Testis (tissue), 3 donors: Measurements from ENCODE around the gene SESTD1. TPM values are rescaled to one million over a fixed set of nuclear protein-coding genes. Genes with fewer than 3 reads are reported as not detected.
A peak's percentile ranks its signal among the peaks of the same experiment; 100 is the strongest.
"Not testable (repeated sequence)": the region's sequence is repeated elsewhere in the genome, so short reads cannot be mapped to it uniquely, and the experiment has no call there.

Source experiments
- DNase-seq: peaks from one replicate; pipeline ENCODE4 v3.0.0-alpha.2; 2019
- H3K27ac ChIP-seq, 2 donors: fragments of 200-600 bp; sonication (generic); one replicate each; pipeline ENCODE4 v1.5.1; 2019
- H3K27me3 ChIP-seq: fragments of 200-600 bp; sonication (generic); one replicate; pipeline ENCODE4 v1.5.1; 2019
- H3K36me3 ChIP-seq: fragments of 200-600 bp; sonication (generic); one replicate; pipeline ENCODE4 v1.5.1; 2017; ENCODE audit warnings: low read depth; ENCODE audit errors: missing control alignments
- H3K4me1 ChIP-seq: fragments of 200-600 bp; sonication (generic); one replicate; pipeline ENCODE4 v1.5.1; 2019
- H3K4me3 ChIP-seq, 2 donors: fragments of 200-600 bp; sonication (generic); one replicate each; pipeline ENCODE4 v1.5.1; 2017 to 2019
- H3K9me3 ChIP-seq: fragments of 200-600 bp; sonication (generic); one replicate; pipeline ENCODE4 v1.5.1; 2017
- POLR2A ChIP-seq: fragments of 450-650 bp; IDR thresholded peaks from one replicate; pipeline ENCODE4 v1.6.1; 2017; ENCODE audit warnings: antibody characterized with exemption, mild to moderate bottlenecking, moderate library complexity
- WGBS, 2 donors: methylation state at CpG; one replicate each; pipeline ENCODE4 v1.1.5; 2018; 5-methylcytosine and 5-hydroxymethylcytosine counted together
- intact Hi-C: fragments of 100-400 bp; cut with DNase I; formaldehyde crosslinking; loops from one replicate; pipeline ENCODE4 v1.15.1; 2023; ENCODE audit warnings: low total_unique reads
- polyA plus RNA-seq: library from polyadenylated mRNA; stranded (reverse); fragments of 350-450 nt; fragmentation: Illumina TruSeq; extraction: RNeasy Lipid Tissue Mini Kit (QIAGEN cat#74804); gene quantifications from one replicate; pipeline ENCODE4 v1.2.3, GENCODE V29; 2014; ENCODE audit warnings: low read depth, low replicate concordance; ENCODE audit not compliant: insufficient read depth
- total RNA-seq, 2 donors: library from RNA; depleted of rRNA; stranded (reverse); fragments of >200 nt; gene quantifications; one replicate each; pipeline ENCODE4 v1.2.3, GENCODE V29; 2016
- TF ChIP-seq, protein P1 (sequence below), 3 experiments: fragments of 450-650 bp in 2 of 3; fragments of 200-600 bp in 1 of 3; sonication (generic) in 1 of 3; IDR thresholded peaks; one replicate each; pipeline ENCODE4 v1.5.1; 2016 to 2019; ENCODE audit warnings: antibody characterized with exemption in 3 of 3, mild to moderate bottlenecking in 2 of 3, moderate library complexity in 1 of 3

Gene SESTD1
- total and polyA plus RNA-seq, 3 donors from 2014 or later: 50.0 to 94.5 (median 56.1) TPM

DNA sequence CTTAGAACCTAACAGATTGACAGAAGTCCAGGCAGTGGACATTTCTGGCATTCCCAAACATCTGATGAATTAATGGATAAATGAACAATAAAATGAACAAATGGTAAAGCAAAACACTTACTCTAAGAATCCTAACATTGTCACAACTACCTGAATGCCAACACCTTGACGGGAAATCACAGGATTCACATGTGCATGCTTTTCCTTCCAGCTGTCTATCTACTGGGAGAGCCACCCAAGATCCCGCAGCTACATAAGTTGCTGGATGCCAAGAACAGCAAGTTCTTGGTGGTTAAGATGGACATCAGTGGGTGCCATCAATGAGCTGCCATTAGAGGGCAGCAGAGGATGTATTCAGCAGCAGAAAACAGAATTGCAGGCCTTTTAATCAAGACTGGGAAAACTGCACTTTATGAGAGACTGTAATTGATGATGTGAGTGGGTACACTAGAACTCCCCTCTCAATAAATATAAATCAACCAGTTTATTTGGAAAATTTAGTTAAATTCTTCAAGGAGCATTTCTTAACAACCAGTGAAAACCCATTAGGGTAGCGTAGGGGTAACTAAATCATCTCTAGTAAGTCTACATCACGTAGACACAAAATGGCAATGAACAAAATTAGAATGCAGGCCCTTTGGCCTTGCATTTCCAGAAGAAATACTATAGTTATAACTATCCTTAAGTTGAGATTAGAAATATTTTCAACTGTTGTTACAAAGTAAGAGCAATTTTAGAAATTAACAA lies 45.6 kb downstream of the SESTD1 start:
- H3K4me3 ChIP-seq: no peak overlapping the region
- no peaks in the 10 kb centered on the region for H3K9me3 ChIP-seq
- peak; percentile 90 for DNase-seq
- 65 to 66% methylated on average over 4 of the region's 4 CpGs for WGBS, 2 donors
- H3K27ac ChIP-seq: no peak overlapping the region
- H3K36me3 ChIP-seq: no peaks in the 10 kb centered on the region
- intact Hi-C loops: no loop called here
- no peaks in the 10 kb centered on the region for H3K4me1 ChIP-seq
- TF ChIP-seq, protein P1, sequence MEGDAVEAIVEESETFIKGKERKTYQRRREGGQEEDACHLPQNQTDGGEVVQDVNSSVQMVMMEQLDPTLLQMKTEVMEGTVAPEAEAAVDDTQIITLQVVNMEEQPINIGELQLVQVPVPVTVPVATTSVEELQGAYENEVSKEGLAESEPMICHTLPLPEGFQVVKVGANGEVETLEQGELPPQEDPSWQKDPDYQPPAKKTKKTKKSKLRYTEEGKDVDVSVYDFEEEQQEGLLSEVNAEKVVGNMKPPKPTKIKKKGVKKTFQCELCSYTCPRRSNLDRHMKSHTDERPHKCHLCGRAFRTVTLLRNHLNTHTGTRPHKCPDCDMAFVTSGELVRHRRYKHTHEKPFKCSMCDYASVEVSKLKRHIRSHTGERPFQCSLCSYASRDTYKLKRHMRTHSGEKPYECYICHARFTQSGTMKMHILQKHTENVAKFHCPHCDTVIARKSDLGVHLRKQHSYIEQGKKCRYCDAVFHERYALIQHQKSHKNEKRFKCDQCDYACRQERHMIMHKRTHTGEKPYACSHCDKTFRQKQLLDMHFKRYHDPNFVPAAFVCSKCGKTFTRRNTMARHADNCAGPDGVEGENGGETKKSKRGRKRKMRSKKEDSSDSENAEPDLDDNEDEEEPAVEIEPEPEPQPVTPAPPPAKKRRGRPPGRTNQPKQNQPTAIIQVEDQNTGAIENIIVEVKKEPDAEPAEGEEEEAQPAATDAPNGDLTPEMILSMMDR (IDR thresholded peaks at IDR 0.05): peak; percentile 26 to 68 (median 55)
- TF ChIP-seq POLR2A: no peak
- no peaks in the 10 kb centered on the region for H3K27me3 ChIP-seq

DNA sequence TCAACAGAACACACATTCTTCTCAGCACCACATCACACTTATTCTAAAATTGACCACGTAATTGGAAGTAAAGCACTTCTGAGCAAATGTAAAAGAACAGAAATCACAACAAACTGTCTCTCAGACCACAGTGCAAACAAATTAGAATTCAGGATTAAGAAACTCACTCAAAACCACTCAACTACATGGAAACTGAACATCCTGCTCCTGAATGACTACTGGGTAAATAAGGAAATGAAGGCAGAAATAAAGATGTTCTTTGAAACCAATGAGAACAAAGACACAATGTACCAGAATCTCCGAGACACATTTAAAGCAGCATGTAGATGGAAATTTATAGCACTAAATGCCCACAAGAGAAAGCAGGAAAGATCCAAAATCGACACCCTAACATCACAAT lies 50.0 kb downstream of the SESTD1 start:
- H3K9me3 ChIP-seq, H3K27ac ChIP-seq, H3K36me3 ChIP-seq, H3K4me3 ChIP-seq, H3K27me3 ChIP-seq, H3K4me1 ChIP-seq, intact Hi-C loops, DNase-seq: not testable (repeated sequence)
- 84% methylated on average over 3 of the region's 3 CpGs; no CpG with 5 or more reads in 1 of the 2 donors for WGBS, 2 donors

DNA sequence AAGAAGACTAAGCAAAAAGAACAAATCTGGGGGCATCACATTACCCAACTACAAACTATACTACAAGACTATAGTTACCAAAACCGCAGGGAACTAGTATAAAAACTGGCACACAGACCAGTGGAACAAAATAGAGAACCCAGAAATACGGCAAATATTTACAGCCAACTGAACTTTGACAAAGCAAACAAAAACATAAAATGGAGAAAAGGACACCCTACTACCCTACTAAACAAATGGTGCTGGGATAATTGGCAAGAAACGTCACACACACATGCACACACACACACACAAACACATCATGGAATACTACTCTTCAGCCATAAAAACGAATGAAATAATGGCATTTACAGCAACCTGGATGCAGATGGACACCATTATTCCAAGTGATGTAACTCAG lies 53.3 kb downstream of the SESTD1 start:
- H3K4me3 ChIP-seq: no peak overlapping the region

DNA sequence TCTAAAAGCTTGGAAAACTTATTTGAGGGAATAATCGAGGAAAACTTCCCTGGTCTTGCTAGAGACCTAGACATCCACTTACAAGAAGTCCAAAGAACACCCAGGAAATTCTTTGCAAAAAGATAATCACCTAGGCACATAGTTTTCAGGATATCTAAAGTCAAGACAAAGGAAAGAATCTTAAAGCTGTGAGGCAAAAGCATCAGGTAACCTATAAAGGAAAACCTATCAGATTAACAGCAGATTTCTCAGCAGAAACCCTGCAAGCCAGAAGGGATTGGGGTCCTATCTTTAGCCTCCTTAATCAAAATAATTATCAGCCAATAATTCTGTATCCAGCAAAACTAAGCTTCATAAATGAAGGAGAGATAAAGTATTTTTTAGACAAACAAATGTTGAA lies 56.4 kb downstream of the SESTD1 start:
- H3K4me1 ChIP-seq, H3K9me3 ChIP-seq, intact Hi-C loops, H3K27me3 ChIP-seq, H3K27ac ChIP-seq, H3K36me3 ChIP-seq, DNase-seq, H3K4me3 ChIP-seq: not testable (repeated sequence)
- WGBS, 2 donors: 100% methylated on average over 1 of the region's 1 CpG; no CpG with 5 or more reads in 1 of the 2 donors

More for the DNA sequence above, 53.3 kb downstream of the SESTD1 start:
- TF ChIP-seq POLR2A: no peak
- TF ChIP-seq, protein P1 (IDR thresholded peaks at IDR 0.05): no peak
- no peak for DNase-seq
- H3K27me3 ChIP-seq: no peaks in the 10 kb centered on the region
- no peaks in the 10 kb centered on the region for H3K9me3 ChIP-seq
- no peak overlapping the region for H3K27ac ChIP-seq
- 85% methylated on average over 4 of the region's 4 CpGs; no CpG with 5 or more reads in 1 of the 2 donors for WGBS, 2 donors
- H3K36me3 ChIP-seq: no peaks in the 10 kb centered on the region
- no peaks in the 10 kb centered on the region for H3K4me1 ChIP-seq
- intact Hi-C loops: no loop called here

DNA sequence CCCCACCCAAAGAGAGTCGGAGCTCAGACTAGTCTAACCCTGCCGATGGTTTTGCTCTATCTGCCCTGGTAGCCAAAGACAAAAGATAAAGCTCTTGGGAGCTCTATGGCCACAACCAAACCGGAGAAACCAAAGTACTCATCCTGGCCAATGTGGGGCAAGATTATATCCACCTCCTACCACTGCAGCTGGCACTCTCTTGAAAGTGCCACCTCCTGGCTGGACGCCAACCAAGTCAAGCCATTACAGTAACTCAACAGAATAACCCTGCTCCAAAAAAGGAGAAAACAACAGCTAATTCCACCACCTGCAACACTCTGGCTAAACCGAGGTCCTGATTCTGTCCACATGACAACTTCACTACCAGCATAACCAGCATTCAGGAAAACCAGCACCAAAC lies 57.6 kb downstream of the SESTD1 start:
- intact Hi-C loops: no loop called here
- Histone ChIP-seq H3K9me3 (no peaks in the 10 kb centered on the region), H3K27ac (no peak overlapping the region), H3K4me3 (no peak overlapping the region), H3K4me1 (no peaks in the 10 kb centered on the region), H3K36me3 (no peaks in the 10 kb centered on the region), H3K27me3 (no peaks in the 10 kb centered on the region)
- WGBS, 2 donors: 97% methylated on average over 5 of the region's 5 CpGs; no CpG with 5 or more reads in 1 of the 2 donors
- TF ChIP-seq, protein P1 (IDR thresholded peaks at IDR 0.05): no peak
- no peak for TF ChIP-seq POLR2A
- DNase-seq: no peak

DNA sequence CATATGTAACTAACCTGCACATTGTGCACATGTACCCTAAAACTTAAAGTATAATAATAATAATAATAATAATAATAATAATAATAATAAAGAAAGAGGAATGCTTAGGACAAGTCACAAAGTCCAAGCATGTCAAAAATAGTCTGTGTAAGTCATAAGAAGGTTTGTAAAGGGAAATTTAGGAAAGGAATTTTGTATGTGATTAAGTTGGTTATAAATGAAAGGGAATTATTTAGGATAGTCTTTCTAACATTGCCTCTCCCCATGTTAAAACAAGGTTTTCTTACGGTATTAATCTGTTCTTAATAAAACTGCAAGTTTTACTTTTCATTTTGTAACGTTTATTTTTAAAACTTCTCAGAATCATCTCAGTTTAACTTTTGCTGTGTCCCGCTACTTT lies 62.8 kb downstream of the SESTD1 start:
- Histone ChIP-seq H3K4me3 (no peak overlapping the region), H3K36me3 (no peaks in the 10 kb centered on the region), H3K9me3 (no peaks in the 10 kb centered on the region), H3K4me1 (no peaks in the 10 kb centered on the region), H3K27ac (no peak overlapping the region), H3K27me3 (no peaks in the 10 kb centered on the region)
- 96% methylated on average over 3 of the region's 3 CpGs; no CpG with 5 or more reads in 1 of the 2 donors for WGBS, 2 donors
- TF ChIP-seq, protein P1 (IDR thresholded peaks at IDR 0.05): no peak
- TF ChIP-seq POLR2A: no peak
- intact Hi-C loops: no loop called here
- no peak for DNase-seq

DNA sequence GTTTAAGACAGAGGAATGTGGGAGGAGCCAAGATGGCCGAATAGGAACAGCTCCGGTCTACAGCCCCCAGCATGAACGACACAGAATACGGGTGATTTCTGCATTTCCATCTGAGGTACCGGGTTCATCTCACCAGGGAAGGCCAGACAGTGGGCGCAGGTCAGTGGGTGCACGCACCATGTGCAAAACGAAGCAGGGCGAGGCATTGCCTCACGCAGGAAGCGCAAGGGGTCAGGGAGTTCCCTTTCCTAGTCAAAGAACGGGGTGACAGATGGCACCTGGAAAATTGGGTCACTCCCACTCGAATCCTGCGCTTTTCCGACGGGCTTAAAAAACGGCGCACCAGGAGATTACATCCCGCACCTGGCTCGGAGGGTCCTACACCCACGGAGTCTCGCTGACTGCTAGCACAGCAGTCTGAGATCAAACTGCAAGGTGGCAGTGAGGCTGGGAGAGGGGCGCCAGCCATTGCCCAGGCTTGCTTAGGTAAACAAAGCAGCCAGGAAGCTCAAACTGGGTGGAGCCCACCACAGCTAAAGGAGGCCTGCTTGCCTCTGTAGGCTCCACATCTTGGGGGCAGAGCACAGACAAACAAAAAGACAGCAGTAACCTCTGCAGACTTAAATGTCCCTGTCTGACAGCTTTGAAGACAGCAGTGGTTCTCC lies 68.6 kb downstream of the SESTD1 start:
- intact Hi-C loops, H3K4me1 ChIP-seq, H3K4me3 ChIP-seq, H3K9me3 ChIP-seq, H3K36me3 ChIP-seq, DNase-seq, H3K27me3 ChIP-seq, H3K27ac ChIP-seq: not testable (repeated sequence)
- 94 to 97% methylated on average over 21 to 23 of the region's 23 CpGs for WGBS, 2 donors
